K562 (cell line): Measurements from ENCODE around the gene PAPSS2. TPM values are rescaled to one million over a fixed set of nuclear protein-coding genes. Genes with fewer than 3 reads are reported as not detected.

Experiments
- ATAC-seq: fragments of 200-7000 bp; cut with Tn5 transposase; 3 replicates; pipeline ENCODE4 v1.9.1; 2020; ENCODE audit warnings: moderate library complexity
- BruUV-seq: library from RNA; stranded (reverse); fragments of 400-500 nt; replicated peaks from 2 replicates; lab custom pipeline; 2021; lab: Mats Ljungman, UMichigan
- CTCF ChIA-PET: fragments of 300-600 bp; formaldehyde crosslinking; extraction: SDS; loops from one replicate; lab custom pipeline; 2021; ENCODE audit warnings: low intra/inter-chr PET ratio; lab: Yijun Ruan, JAX
- POLR2A ChIA-PET: fragments of 300-600, 350-650 bp; sonication (Branson Sonifier 250); formaldehyde crosslinking; extraction: SDS; loops from one replicate; lab custom pipeline; 2021; ENCODE audit warnings: antibody characterized with exemption, inconsistent platforms; lab: Yijun Ruan, JAX
- DNase-seq, 4 experiments: peaks; one replicate each; pipeline versions ENCODE4 v3.0.0 to v3.0.0-alpha.2; 2011 to 2018; ENCODE audit warnings: low spot score in 3 of 4, mixed read lengths in 3 of 4; ENCODE audit errors: extremely low read depth in 1 of 4
- FAIRE-seq: peaks from 2 replicates; lab custom pipeline; 2011; peaks lifted over from hg19 to GRCh38; lab: Jason Lieb, UNC
- H2AFZ ChIP-seq: 2 replicates; pipeline ENCODE4 v1.6.0; 2011; ENCODE audit warnings: low read depth, low read length, control low read depth, inconsistent platforms
- H3K27ac ChIP-seq: fragments of 200-600 bp; 3 replicates; pipeline ENCODE4 v1.8.0; 2011; ENCODE audit warnings: low read depth, mild to moderate bottlenecking, control low read depth, inconsistent platforms, low read length, moderate library complexity, mixed read lengths; ENCODE audit errors: extremely low read depth
- H3K27me3 ChIP-seq, 2 experiments: fragments of 300-600 bp in 1 of 2; 2 replicates in 1 of 2; 3 replicates in 1 of 2; pipeline versions ENCODE4 v1.6.0 to v1.8.0; 2011; ENCODE audit warnings: inconsistent platforms in 2 of 2, low read length in 2 of 2, mild to moderate bottlenecking in 1 of 2, mixed read lengths in 1 of 2, moderate library complexity in 1 of 2; ENCODE audit not compliant: control insufficient read depth in 2 of 2, insufficient read depth in 2 of 2
- H3K36me3 ChIP-seq: fragments of 300-600 bp; 3 replicates; pipeline ENCODE4 v1.8.0; 2011; ENCODE audit warnings: mild to moderate bottlenecking, low read length, inconsistent platforms; ENCODE audit not compliant: control insufficient read depth, insufficient read depth
- H3K4me1 ChIP-seq, 2 experiments: fragments of 200-600 bp in 1 of 2; replicated peaks in 1 of 2; 2 replicates in 1 of 2; 3 replicates in 1 of 2; pipeline versions ENCODE4 v1.5.1 to v1.8.0; 2011; ENCODE audit warnings: inconsistent platforms in 2 of 2, low read length in 2 of 2, mild to moderate bottlenecking in 1 of 2, mixed read lengths in 1 of 2, moderate library complexity in 1 of 2; ENCODE audit not compliant: control insufficient read depth in 2 of 2, insufficient read depth in 2 of 2
- H3K4me2 ChIP-seq: 2 replicates; pipeline ENCODE4 v1.6.1; 2011; ENCODE audit warnings: low read length, control low read depth, inconsistent platforms, mixed read lengths; ENCODE audit not compliant: insufficient read depth
- H3K4me3 ChIP-seq: fragments of 200-600 bp; sonication (generic), shearing (Covaris generic); 2 replicates; pipeline ENCODE4 v1.5.1; 2016; ENCODE audit warnings: control low read depth, inconsistent platforms
- H3K79me2 ChIP-seq: fragments of 200-600 bp; 3 replicates; pipeline ENCODE4 v1.8.0; 2011; ENCODE audit warnings: low read length, inconsistent platforms; ENCODE audit not compliant: control insufficient read depth, insufficient read depth
- H3K9ac ChIP-seq, 2 experiments: 2 replicates each; pipeline versions ENCODE4 v1.6.0 to v1.6.1; 2011; ENCODE audit warnings: low read depth in 2 of 2, low read length in 2 of 2, control low read depth in 1 of 2, inconsistent platforms in 1 of 2, mild to moderate bottlenecking in 1 of 2, mixed read lengths in 1 of 2; ENCODE audit not compliant: insufficient read depth in 1 of 2
- H3K9me1 ChIP-seq: one replicate; pipeline ENCODE4 v1.6.0; 2011; ENCODE audit warnings: inconsistent platforms, mild to moderate bottlenecking, low read length, moderate library complexity; ENCODE audit not compliant: control insufficient read depth, insufficient read depth
- H3K9me3 ChIP-seq: replicated peaks from 2 replicates; pipeline ENCODE4 v1.5.1; 2011; ENCODE audit warnings: low read depth, low read length, inconsistent platforms; ENCODE audit not compliant: control insufficient read depth, insufficient read depth
- H4K20me1 ChIP-seq: replicated peaks from 2 replicates; pipeline ENCODE4 v1.6.1; 2011; ENCODE audit warnings: low read length, inconsistent platforms, mixed read lengths; ENCODE audit not compliant: control insufficient read depth, insufficient read depth
- FOSL1 ChIP-seq: fragments of 200-800 bp; sonication (Bioruptor generic); conservative IDR thresholded peaks from 2 replicates; pipeline ENCODE4 v1.6.1; 2016; ENCODE audit warnings: missing genetic modification characterization, missing compliant biosample characterization
- NFIC ChIP-seq: fragments of 450-650 bp; IDR thresholded peaks from 2 replicates; pipeline ENCODE4 v1.6.1; 2017; ENCODE audit warnings: mild to moderate bottlenecking, inconsistent platforms
- YBX1 ChIP-seq: fragments of 450-650 bp; IDR thresholded peaks from 2 replicates; pipeline ENCODE4 v1.7.1; 2016; ENCODE audit warnings: mild to moderate bottlenecking
- ZNF282 ChIP-seq: sonication (generic); formaldehyde crosslinking; IDR thresholded peaks from 2 replicates; pipeline ENCODE4 v1.8.1; 2023; ENCODE audit warnings: missing genetic modification reagents
- WGBS: fragments of 100-300 bp; shearing (Covaris generic); methylation state at CpG from one replicate; pipeline ENCODE4 v1.1.6; 2016; ENCODE audit warnings: low coverage, mixed read lengths; ENCODE audit not compliant: insufficient coverage; ENCODE audit errors: missing lambda C conversion rate; 5-methylcytosine and 5-hydroxymethylcytosine counted together
- in situ Hi-C: fragments of 300-500 bp; cut with MboI; formaldehyde crosslinking; loops from 4 replicates; pipeline ENCODE4 v1.15.0; 2018; ENCODE audit warnings: inconsistent platforms, mixed read lengths
- intact Hi-C: fragments of 100-400 bp; cut with micrococcal nuclease; formaldehyde crosslinking; loops from 2 replicates; pipeline ENCODE4 v1.14.2; 2022
- polyA plus RNA-seq, 8 experiments: library from polyadenylated mRNA; depleted of rRNA in 4 of 8; stranded (reverse) in 5 of 8; unstranded in 3 of 8; fragments of >200 nt; fragmentation: Nextera tagmentation in 2 of 8; fragmentation: Illumina TruSeq in 1 of 8; extraction: Ambion mirVana in 2 of 8; extraction: Trizol in 1 of 8; gene quantifications; 2 replicates each; pipeline versions ENCODE4 v1.2.1 to v1.2.3, GENCODE V29; 2011 to 2014; ENCODE audit warnings: inconsistent platforms in 1 of 8, missing spikeins in 1 of 8
- total RNA-seq, 7 experiments: library from RNA; depleted of rRNA in 6 of 7; stranded (reverse); fragments of >200 nt in 6 of 7; fragmentation: Illumina TruSeq in 2 of 7; extraction: Trizol in 2 of 7; gene quantifications; 2 replicates each; pipeline versions ENCODE4 v1.2.1 to v1.2.3, GENCODE V29; 2011 to 2021; ENCODE audit warnings: low replicate concordance in 1 of 7

The PAPSS2 gene
- total and polyA plus RNA-seq, 9 of the 15 experiments (the other 6 are each of a cell fraction or from before 2014, with no cell fraction given) = 0.01 to 0.29 TPM; not detected in 7

DNA sequence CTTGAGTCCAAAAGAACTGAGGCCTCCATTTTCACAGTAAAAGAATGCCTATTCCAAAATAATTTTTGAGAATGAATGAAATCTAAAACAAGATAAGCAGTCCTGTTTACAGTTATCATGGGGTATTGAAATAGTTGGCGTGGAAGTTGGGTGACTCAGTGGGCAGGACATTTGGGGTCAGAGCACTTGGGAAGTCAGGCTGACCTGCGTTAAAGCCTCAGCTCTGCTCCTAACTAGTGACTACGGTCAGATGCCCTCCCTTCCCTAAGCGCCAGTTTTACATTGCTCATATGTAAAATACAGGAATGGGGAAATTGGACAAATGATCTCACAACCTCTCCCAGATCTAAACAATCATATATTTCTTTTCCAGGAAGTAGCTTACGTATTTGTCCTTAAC, 2.3 kb upstream of the PAPSS2 start:
- ATAC-seq = no peak
- Histone ChIP-seq H3K9ac (no peak overlapping the region), H3K27me3 (no peaks in the 10 kb centered on the region), H3K9me3 (no peaks in the 10 kb centered on the region), H3K27ac (no peak overlapping the region), H3K79me2 (no peaks in the 10 kb centered on the region), H3K4me2 (no peak overlapping the region), H4K20me1 (no peaks in the 10 kb centered on the region), H3K36me3 (no peaks in the 10 kb centered on the region), H2AFZ (peak overlapping the region; percentile 26; the same call in 1 of the 2 replicates), H3K9me1 (no peaks in the 10 kb centered on the region), H3K4me3 (no peak overlapping the region), H3K4me1 (peaks cover 0 to 4% of the 10 kb centered on the region in 2 experiments; a peak in 4 of 5 replicates)
- in situ Hi-C loops = no loop called here
- no peak for DNase-seq
- ChIA-PET CTCF (interaction anchor here (1.7 kb wide), 1 partner anchor 115 kb away, joined by 11 read pairs; no protein-coding TSS in a partner anchor), POLR2A (no interaction called here)
- WGBS = 33% methylated on average over 5 of the region's 5 CpGs
- TF ChIP-seq ZNF282 (no peak), FOSL1 (0 out of 2 replicates have a peak, but pooled peaks have one; percentile 24)
- intact Hi-C loops = no loop called here
- no peak for FAIRE-seq
- BruUV-seq = no TSS peak

DNA sequence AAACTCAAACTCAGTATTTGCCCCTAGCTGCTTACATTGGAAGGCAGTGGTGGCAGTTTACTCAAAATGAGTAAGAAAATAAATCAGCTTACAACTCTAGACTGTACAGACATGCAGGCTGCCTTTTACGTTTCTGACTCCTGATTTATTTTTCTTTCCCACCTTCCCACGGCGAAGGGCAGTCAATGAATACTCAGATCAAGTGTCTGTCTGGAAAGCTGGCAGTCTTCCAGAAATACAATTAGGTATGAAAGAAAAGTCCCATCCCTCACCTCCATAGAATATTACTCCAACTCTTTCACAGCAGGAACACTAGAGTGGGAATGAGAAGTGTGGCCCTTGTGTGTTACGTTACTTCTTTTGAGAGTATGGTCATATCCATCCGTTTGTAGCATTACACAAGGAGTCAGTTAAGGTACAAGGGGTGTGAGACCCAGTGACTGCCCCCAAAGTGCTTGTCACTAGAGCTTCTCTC, 1.3 kb upstream of the PAPSS2 start:
- Histone ChIP-seq H3K4me2 (no peak overlapping the region), H3K9me1 (no peaks in the 10 kb centered on the region), H3K9ac (no peak overlapping the region), H3K36me3 (no peaks in the 10 kb centered on the region), H4K20me1 (no peaks in the 10 kb centered on the region), H3K27ac (no peak overlapping the region), H3K4me1 (peaks cover 0 to 4% of the 10 kb centered on the region in 2 experiments; a peak in 4 of 5 replicates), H3K9me3 (no peaks in the 10 kb centered on the region), H3K27me3 (no peaks in the 10 kb centered on the region), H2AFZ (no peak overlapping the region), H3K79me2 (no peaks in the 10 kb centered on the region), H3K4me3 (no peak overlapping the region)
- DNase-seq = no peak
- intact Hi-C loops (no loop called here), in situ Hi-C loops (no loop called here)
- ChIA-PET CTCF (no interaction called here), POLR2A (no interaction called here)
- no peak for FAIRE-seq
- TF ChIP-seq YBX1 = no peak
- TF ChIP-seq NFIC = peak; percentile 53
- 61% methylated on average over 5 of the region's 5 CpGs for WGBS
- ATAC-seq = no peak
- no TSS peak for BruUV-seq
